Measurements from ENCODE around the gene RGS9.
"Not testable (repeated sequence)": the region's sequence is repeated elsewhere in the genome, so short reads cannot be mapped to it uniquely, and the experiment has no call there.

RGS9 gene

DNA sequence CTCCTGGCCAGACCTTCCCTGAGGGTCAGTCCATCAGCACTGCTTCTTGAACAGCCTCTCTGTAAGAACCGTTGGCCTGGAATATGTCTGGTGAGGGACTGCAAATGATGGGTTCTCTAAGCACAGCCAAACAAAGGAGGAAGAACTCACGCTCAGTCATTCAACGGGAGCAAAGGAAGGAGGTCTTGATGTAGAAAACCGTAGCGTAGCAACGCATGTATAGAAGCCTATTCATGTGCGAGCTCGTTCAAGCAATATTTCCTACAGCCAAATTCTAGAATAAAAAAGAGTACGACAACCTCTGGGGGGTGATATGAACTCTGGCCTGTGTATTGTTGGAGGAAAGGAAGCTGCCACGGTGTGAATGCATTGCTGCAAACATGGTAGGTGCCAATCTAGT, 64.2 kb downstream of the RGS9 start:
- H3K4me3 ChIP-seq (ENCODE audit: low read length), result no peak overlapping the region
- TF ChIP-seq, protein P1, sequence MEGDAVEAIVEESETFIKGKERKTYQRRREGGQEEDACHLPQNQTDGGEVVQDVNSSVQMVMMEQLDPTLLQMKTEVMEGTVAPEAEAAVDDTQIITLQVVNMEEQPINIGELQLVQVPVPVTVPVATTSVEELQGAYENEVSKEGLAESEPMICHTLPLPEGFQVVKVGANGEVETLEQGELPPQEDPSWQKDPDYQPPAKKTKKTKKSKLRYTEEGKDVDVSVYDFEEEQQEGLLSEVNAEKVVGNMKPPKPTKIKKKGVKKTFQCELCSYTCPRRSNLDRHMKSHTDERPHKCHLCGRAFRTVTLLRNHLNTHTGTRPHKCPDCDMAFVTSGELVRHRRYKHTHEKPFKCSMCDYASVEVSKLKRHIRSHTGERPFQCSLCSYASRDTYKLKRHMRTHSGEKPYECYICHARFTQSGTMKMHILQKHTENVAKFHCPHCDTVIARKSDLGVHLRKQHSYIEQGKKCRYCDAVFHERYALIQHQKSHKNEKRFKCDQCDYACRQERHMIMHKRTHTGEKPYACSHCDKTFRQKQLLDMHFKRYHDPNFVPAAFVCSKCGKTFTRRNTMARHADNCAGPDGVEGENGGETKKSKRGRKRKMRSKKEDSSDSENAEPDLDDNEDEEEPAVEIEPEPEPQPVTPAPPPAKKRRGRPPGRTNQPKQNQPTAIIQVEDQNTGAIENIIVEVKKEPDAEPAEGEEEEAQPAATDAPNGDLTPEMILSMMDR (conservative IDR thresholded peaks at IDR 0.05; ENCODE audit: low read length), result no peak
- DNase-seq (ENCODE audit: low read depth), result no peak

DNA sequence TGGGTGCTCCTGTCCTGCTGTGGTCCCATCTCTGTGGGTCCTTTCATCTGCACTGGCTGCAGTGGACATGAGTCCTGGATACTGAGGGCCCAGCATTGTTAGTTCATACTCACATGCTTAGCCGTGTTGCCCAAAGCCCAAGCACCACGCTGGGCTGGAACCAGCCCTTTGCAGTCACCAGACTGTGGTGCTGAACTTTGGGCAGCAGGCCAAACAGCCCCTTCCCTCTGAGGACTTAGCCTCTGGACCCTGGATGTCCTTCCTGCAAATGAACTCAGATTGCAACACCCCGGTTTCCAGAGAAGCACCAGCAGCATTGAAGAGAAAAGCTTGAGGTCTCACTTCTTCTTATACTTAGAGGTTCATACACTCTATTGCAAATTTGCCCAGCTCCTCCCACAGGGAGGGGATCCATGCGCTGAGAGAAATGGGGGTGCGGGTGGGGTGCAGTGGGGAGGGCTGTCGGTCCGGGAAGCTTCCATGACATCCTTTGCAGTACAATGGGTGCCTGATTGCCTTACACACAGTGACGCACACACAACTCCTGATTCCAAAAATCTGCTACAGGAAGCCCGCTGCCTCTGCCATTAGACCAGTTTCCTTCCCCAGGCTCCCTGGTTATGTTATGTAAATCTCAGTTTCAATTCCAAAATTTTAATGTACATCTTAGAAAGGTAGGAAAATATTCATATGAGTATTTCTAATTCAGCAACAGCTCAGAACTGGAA, 65.8 kb downstream of the RGS9 start:
- DNase-seq (ENCODE audit: low read depth), result no peak
- H3K4me3 ChIP-seq (ENCODE audit: low read length), result no peak overlapping the region
- TF ChIP-seq, protein P1 (conservative IDR thresholded peaks at IDR 0.05; ENCODE audit: low read length), result no peak

DNA sequence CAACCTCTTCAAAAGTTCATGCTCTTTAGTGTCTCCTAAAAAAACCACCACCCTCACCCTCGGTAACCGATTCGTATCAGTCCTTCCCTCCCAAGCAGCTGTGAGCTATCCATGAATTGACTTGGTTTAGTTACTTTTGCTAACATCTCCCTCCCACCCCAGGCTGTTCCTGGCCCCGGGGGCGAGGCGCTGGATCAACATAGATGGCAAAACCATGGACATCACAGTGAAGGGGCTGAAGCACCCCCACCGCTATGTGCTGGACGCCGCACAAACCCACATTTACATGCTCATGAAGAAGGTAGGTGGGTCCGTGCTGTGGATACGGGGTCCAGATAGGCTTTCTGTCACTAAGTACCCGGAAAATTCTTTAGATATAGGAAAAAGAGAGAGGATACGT, 66.8 kb downstream of the RGS9 start:
- TF ChIP-seq, protein P1 (conservative IDR thresholded peaks at IDR 0.05; ENCODE audit: low read length), result no peak
- no peak for DNase-seq (ENCODE audit: low read depth)
- H3K4me3 ChIP-seq (ENCODE audit: low read length), result no peak overlapping the region

DNA sequence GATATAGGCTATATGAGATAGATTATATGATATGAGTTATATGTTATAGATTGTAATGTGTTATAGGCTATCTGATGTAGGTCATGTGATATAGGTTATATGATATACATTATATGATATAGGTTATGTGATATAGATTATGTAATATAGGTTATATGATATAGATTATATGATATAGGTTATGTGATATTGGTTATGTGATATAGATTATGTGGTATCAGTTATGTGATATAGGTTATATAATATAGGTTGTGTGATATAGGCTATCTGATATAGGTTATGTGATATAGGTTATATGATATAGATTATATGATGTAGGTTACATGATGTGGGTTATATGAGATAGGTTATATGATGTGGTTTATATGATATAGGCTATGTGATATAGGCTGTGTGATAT, 68.5 kb downstream of the RGS9 start:
- TF ChIP-seq, protein P1 (conservative IDR thresholded peaks at IDR 0.05; ENCODE audit: low read length), result no peak
- no peak for DNase-seq (ENCODE audit: low read depth)
- H3K4me3 ChIP-seq (ENCODE audit: low read length), result no peak overlapping the region

DNA sequence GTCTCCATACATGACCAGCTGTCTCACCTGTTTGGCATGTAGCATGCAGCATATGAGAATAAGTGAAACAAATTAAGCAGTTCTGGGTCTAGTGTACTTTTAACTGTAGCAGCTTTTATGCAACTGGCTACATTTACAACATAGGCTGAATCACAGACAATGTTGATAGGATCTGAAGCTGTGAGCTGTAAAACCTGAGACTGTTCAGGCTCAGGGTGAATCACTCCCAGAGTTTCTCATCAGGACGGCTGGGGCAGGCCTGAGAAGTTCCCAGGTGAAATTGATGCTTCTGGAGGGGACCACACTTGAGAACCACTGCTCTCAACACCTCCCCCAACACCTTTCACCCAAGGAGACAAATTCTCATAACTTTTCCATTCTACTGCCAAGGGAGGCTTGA, 70.3 kb downstream of the RGS9 start:
- H3K4me3 ChIP-seq (ENCODE audit: low read length), result not testable (repeated sequence)

DNA sequence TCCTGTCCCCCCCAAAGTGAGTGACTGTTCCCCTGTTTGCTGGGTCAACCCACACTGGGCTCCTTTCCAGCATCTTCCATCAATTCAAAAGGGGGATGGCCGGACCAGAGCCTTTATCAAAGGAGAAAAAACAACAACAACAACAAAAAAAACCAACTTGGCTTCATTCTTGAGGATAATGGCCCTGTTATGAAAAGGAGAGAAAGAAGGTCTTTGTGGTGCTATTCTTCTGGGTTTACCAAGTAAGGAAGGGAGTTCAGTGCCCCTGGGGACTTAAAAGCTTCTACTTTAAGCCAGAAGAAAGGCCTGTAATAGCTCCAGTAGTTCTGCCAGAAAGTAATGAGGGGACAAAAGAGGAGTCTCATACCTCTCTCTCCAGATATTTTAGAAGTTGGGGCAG, 71.5 kb downstream of the RGS9 start:
- no peak for DNase-seq (ENCODE audit: low read depth)
- TF ChIP-seq, protein P1 (conservative IDR thresholded peaks at IDR 0.05; ENCODE audit: low read length), result no peak
- no peak overlapping the region for H3K4me3 ChIP-seq (ENCODE audit: low read length)

More for the DNA sequence above, 70.3 kb downstream of the RGS9 start:
- DNase-seq (ENCODE audit: low read depth), result peak; percentile 26

DNA sequence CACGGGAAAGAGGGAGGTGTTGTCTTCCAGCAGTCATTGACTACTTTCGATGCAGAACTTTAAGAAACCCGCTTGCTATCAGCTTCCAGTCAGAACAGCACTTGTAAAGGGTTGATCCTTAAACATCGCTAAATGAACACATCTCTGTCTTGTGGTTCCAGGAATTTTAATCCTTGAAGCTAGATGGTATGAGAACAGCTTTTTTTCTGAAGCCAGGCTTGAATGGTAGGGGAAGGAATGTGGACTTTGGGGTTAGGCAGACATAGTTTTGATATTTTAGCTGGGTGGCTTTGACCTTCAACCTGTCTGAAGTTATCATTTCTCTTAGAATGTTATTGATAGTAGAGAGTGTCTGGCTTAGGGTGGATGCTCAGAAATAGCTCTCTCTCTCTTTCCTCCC, 81.1 kb downstream of the RGS9 start:
- DNase-seq (ENCODE audit: low read depth), result no peak
- TF ChIP-seq, protein P1 (conservative IDR thresholded peaks at IDR 0.05; ENCODE audit: low read length), result no peak
- H3K4me3 ChIP-seq (ENCODE audit: low read length), result no peak overlapping the region
